Measurements from ENCODE around the gene SLC35D1. TPM values are rescaled to one million over a fixed set of nuclear protein-coding genes. Genes with fewer than 3 reads are reported as not detected.

The SLC35D1 gene
- total and polyA plus RNA-seq, 9 of the 15 experiments (the other 6 are each of a cell fraction or from before 2014, with no cell fraction given): 2.3 to 10.4 (median 6.4) TPM

- peak; percentile 70 for TF ChIP-seq HMGN3 (IDR thresholded peaks at IDR 0.05; ENCODE audit: borderline replicate concordance, extremely low read depth, insufficient read length, low read depth, low read length)
- TF ChIP-seq NR2C1 (IDR thresholded peaks at IDR 0.05): no peak
- TF ChIP-seq NR2C1 (tag; IDR thresholded peaks at IDR 0.05): peak; percentile 58
- TF ChIP-seq ZNF764 (CRISPR knock-in tag; IDR thresholded peaks at IDR 0.05; ENCODE audit: low read depth): no peak
- TF ChIP-seq OTX1 (CRISPR knock-in tag; IDR thresholded peaks at IDR 0.05): peak; percentile 60; the same call in 1 of the 2 replicates
- TF ChIP-seq HOXB6 (CRISPR knock-in tag; IDR thresholded peaks at IDR 0.05; ENCODE audit: borderline replicate concordance): no peak
- TF ChIP-seq E2F5 (CRISPR knock-in tag; IDR thresholded peaks at IDR 0.05): no peak
- TF ChIP-seq STAT5B (CRISPR knock-in tag; IDR thresholded peaks at IDR 0.05): no peak
- TF ChIP-seq RB1 (IDR thresholded peaks at IDR 0.05; ENCODE audit: low read depth): no peak
- TF ChIP-seq NR4A1 (CRISPR knock-in tag; IDR thresholded peaks at IDR 0.05): 0 out of 2 replicates have a peak, but pooled peaks have one; percentile 22
- no peak for TF ChIP-seq NR4A1 (tag; IDR thresholded peaks at IDR 0.05)
- no peak; the same call in 1 of the 2 replicates for TF ChIP-seq HMGXB4 (CRISPR knock-in tag; IDR thresholded peaks at IDR 0.05)
- TF ChIP-seq HMG20A (CRISPR knock-in tag; conservative IDR thresholded peaks at IDR 0.05): no peak
- TF ChIP-seq FOXO4 (CRISPR knock-in tag; IDR thresholded peaks at IDR 0.05): peak; percentile 76; the same call in 1 of the 2 replicates
- no peak for TF ChIP-seq ETV1 (tag; conservative IDR thresholded peaks at IDR 0.05; ENCODE audit: low read depth)
- TF ChIP-seq ZNF609 (CRISPR knock-in tag; IDR thresholded peaks at IDR 0.05; ENCODE audit: borderline replicate concordance): no peak
- TF ChIP-seq ERF (CRISPR knock-in tag; IDR thresholded peaks at IDR 0.05): no peak; the same call in 1 of the 2 replicates
- no peak for TF ChIP-seq HLTF (IDR thresholded peaks at IDR 0.05)
- TF ChIP-seq CHCHD3 (CRISPR knock-in tag; IDR thresholded peaks at IDR 0.05): no peak
These were observed at the start of gene SLC35D1 (continued) for GRCh38 chr1:67053785-67054772.
